Stimulated activated CD8-positive, alpha-beta memory T cell treated with anti-CD3 and anti-CD28 coated beads, Interleukin-12 subunit alpha, Interleukin-12 subunit beta, amount 100 ng/mL, for 4 hours (primary cell): ENCODE data around the gene ERMP1.
"Not testable (repeated sequence)": the region's sequence is repeated elsewhere in the genome, so short reads cannot be mapped to it uniquely, and the experiment has no call there.

Source experiments
- DNase-seq: peaks from one replicate; pipeline ENCODE4 v3.0.0-alpha.2; 2020; ENCODE audit warnings: low read depth

The ERMP1 gene

GRCh38 chr9:5779705-5780218 lies 53.2 kb downstream of the ERMP1 start:
- DNase-seq = not testable (repeated sequence)

GRCh38 chr9:5778805-5779204 lies 54.1 kb downstream of the ERMP1 start:
- DNase-seq = no peak

- no peak for DNase-seq
These were observed 59.5 kb downstream of the ERMP1 start for GRCh38 chr9:5773324-5773999.

- no peak for DNase-seq
These were observed 64.7 kb downstream of the ERMP1 start for GRCh38 chr9:5767968-5768932.

GRCh38 chr9:5764130-5764868 lies 68.6 kb downstream of the ERMP1 start:
- no peak for DNase-seq

- DNase-seq = no peak
These were observed 70.5 kb downstream of the ERMP1 start for GRCh38 chr9:5762421-5762820.

GRCh38 chr9:5760338-5760737 lies 72.6 kb downstream of the ERMP1 start:
- no peak for DNase-seq

GRCh38 chr9:5756633-5757032 lies 76.3 kb downstream of the ERMP1 start:
- no peak for DNase-seq

GRCh38 chr9:5750569-5750968 lies 82.3 kb downstream of the ERMP1 start:
- DNase-seq = no peak

GRCh38 chr9:5749306-5749705 lies 83.6 kb downstream of the ERMP1 start:
- DNase-seq = no peak

- no peak for DNase-seq
These were observed 84.5 kb downstream of the ERMP1 start for GRCh38 chr9:5748438-5748837.

- DNase-seq = no peak
These were observed 89.8 kb downstream of the ERMP1 start for GRCh38 chr9:5743109-5743508.

- DNase-seq = no peak
These were observed 96.2 kb downstream of the ERMP1 start for GRCh38 chr9:5736563-5737346.

- no peak for DNase-seq
These were observed 97.8 kb downstream of the ERMP1 start for GRCh38 chr9:5735072-5735471.
